BE2C (cell line): ENCODE results near the gene VAPA.

Experiments
- DNase-seq: peaks from one replicate; pipeline ENCODE4 v3.0.0-alpha.2; 2020
- H3K27me3 ChIP-seq: fragments of 250-450 bp; sonication (Bioruptor Pico); 2 replicates; pipeline ENCODE4 v1.5.1; 2020; ENCODE audit warnings: mild to moderate bottlenecking
- H3K36me3 ChIP-seq: fragments of 250-450 bp; sonication (Bioruptor Pico); 2 replicates; pipeline ENCODE4 v1.5.1; 2020; ENCODE audit warnings: mild to moderate bottlenecking
- H3K4me1 ChIP-seq: fragments of 250-450 bp; sonication (Bioruptor Pico); 2 replicates; pipeline ENCODE4 v1.5.1; 2020
- H3K4me3 ChIP-seq: 2 replicates; pipeline ENCODE4 v1.5.1; 2011; ENCODE audit warnings: low read depth, low read length
- H3K9me3 ChIP-seq: fragments of 250-450 bp; sonication (Bioruptor Pico); 2 replicates; pipeline ENCODE4 v1.5.1; 2020
- TF ChIP-seq, protein P1 (sequence below): IDR thresholded peaks from 2 replicates; pipeline ENCODE4 v1.5.1; 2012; ENCODE audit warnings: mild to moderate bottlenecking, low read depth, low read length

The VAPA gene

GRCh38 chr18:10008006-10008647 is 94.3 kb downstream of the VAPA start:
- Histone ChIP-seq H3K36me3 (no peaks in the 10 kb centered on the region), H3K4me1 (no peaks in the 10 kb centered on the region), H3K9me3 (no peaks in the 10 kb centered on the region), H3K4me3 (no peak overlapping the region), H3K27me3 (no peaks in the 10 kb centered on the region)
- TF ChIP-seq, protein P1, sequence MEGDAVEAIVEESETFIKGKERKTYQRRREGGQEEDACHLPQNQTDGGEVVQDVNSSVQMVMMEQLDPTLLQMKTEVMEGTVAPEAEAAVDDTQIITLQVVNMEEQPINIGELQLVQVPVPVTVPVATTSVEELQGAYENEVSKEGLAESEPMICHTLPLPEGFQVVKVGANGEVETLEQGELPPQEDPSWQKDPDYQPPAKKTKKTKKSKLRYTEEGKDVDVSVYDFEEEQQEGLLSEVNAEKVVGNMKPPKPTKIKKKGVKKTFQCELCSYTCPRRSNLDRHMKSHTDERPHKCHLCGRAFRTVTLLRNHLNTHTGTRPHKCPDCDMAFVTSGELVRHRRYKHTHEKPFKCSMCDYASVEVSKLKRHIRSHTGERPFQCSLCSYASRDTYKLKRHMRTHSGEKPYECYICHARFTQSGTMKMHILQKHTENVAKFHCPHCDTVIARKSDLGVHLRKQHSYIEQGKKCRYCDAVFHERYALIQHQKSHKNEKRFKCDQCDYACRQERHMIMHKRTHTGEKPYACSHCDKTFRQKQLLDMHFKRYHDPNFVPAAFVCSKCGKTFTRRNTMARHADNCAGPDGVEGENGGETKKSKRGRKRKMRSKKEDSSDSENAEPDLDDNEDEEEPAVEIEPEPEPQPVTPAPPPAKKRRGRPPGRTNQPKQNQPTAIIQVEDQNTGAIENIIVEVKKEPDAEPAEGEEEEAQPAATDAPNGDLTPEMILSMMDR, result no peak
- DNase-seq, result no peak
